Fibroblast of skin of back (primary cell): Measurements from ENCODE around the gene NELL1.

Experiments
- DNase-seq: peaks from one replicate; pipeline ENCODE4 v3.0.0-alpha.2; 2013

The NELL1 gene

DNA sequence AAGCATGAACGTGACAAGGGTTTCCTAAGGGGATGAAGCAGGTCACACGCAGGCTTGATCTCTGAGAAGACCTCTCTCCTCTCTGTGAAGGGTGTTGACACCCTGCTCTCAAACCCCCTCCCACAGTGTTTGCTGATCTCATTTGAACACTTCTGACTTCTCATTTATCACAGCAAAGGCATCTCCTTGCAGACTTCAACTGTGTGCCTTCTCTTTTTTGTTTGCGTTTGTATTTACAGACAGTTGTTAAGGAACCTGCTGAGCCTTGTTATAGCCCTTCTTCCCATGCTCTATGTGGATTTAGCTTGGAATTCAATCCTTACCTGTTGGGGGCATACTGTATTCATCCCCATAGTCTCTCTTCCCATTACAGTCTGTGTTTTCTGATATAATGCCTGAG, 206.5 kb downstream of the NELL1 start:
- no peak for DNase-seq

DNA sequence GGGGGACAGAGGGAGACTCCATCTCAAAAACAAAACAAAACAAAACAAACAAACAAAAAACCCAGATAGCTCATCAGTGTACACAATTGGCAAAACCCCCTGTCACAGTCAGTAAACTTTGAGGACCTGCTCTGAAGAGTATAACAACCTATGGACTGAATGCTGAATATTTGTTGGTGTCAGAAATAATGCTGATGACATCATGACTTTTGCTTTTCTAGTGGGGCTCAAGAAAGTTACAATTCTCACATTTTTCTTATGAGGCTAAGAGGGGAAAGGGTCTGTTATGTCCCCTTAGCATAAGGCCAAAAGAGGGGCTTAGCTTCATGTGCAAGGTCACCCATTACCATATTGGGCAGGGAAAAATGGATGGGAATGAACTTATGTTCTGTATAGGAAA, 207.4 kb downstream of the NELL1 start:
- DNase-seq: no peak

DNA sequence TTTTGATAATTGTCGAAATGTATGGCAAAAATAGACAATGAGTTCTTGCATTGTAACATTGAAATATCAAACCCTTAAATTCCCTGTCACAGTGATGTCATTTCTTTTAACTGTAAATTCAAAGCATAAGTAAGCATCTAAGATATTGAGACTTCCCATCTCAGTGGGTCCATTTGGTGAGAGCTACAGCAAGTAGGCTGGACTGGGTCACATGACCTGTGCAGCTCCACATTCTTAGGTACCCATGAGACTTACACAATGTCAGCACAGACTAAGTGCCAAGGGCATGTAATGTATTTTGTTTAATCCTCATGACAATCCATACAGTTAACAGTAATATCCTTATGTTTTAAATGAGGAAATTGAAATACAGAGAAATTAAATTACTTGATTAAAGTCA, 210.7 kb downstream of the NELL1 start:
- DNase-seq: no peak

DNA sequence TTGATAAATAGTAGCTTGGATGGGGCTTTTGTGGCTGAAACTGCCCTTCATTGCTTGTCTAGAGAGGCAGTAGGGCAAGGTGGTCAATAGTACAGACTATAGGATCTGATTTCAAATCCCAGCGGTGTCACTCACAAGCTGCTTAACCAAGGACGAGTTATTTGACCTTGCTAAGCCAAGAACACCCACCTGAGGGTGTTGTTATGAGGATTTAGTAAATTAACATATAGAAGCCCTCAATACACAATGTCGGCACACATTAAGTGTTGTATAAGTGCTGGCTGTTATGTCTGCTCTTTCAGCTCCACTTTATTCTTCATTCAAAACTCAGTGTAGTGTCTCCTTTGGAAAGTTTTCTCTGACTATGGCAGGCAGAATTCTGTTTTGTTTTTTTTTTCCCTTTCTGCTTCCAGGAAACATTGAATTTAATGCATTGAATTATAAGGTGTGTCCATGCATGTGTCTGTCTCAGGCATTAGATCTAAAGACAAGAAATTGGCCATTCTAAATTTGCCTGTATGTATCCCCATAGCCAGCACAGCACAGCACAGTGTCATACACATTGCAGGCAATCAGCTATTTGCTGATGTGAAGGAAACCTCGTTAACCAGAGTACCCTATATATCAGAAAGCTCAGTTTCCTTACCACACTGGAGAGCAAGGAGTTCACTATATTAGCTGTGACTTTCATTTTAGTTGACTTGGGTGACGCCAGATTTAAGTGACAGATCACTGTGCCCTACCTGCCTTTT, 212.1 kb downstream of the NELL1 start:
- DNase-seq: no peak

DNA sequence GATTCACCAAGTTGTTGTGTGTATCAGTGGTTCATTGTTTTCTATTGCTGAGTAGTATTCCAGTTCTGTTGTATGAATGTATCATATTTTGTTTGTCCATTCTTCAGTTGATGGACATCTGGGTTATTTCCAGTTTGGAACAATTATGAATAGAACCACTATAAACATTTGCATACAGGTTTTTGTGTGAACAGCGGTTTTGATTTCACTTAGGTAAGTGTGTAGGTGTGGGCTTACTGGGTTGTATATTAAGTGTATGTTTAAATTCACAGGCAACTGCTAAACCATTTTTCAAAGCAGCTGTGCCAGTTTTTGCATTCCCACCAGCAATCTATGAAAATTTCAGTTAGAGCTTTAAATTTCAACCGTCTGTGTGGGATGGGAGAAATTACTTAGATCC, 217.8 kb downstream of the NELL1 start:
- no peak for DNase-seq

DNA sequence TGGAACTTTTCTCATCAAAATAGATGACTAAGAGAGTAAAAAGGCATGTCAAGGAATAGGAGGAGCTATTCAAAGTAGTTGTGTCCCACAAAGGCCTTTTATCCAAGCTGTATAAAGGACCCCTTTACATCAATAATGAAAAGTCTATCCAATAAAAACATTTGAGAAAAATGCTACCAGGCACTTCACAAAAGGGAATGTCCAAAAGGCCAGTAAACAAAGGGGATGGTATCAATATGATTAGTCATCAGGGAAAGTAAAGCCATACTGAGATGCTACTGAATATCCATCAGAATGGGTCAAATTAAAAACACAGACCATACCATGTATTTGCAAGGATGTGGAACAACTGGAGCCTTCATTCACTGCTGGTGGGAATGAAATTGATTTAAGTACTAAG, 224.9 kb downstream of the NELL1 start:
- DNase-seq: no peak

DNA sequence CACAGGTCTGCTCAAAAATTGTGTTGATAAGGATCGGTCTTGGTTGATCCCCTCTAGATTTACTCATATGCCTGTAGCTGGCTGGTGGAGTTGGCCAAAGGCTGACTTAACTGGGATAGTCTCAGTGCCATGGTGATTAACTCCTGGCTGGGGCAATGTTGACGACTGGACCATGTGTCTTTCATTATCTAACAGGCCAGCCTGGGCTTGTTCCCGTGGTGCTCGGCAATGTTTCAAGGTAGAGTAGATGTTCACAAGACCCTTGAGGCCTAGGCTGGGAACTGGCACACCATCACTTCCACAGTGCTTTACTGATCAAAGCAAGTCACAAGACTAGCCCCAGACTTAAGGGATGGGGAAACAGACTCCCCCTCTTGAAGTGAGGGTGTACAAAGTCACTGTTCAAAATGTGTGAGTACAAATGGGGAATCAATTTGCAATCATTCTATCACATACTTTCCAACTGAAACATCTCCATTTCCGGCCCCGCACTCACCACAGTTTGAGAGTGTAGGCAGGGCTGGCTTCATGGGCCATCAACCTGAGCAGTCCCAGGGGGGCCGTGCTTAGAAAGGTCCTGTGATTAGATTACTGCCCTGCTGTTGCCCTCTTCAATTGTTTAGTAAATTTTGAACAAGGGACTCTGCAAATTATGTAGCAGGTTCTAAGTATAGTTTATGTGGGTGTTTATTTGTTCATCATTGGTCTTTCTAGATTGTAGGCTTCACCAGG, 240.8 kb downstream of the NELL1 start:
- DNase-seq: no peak

DNA sequence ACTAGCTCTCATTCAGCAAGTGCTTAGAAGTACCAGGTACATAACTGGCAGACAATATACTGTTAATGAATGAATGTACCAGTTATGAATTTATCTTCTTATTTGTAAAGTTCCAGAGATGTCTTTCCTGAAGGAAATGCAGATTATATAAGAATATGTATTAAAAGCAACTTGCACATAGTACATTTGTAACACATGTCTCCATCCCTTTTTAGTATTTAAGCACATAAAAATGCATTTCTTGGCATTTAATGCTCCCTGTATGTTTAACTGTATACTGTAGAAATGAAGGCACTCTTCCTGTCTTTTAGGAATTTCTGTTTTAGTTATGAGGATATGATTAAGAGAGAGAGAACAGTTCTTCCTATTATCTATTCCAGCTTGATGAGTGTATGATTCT, 241.3 kb downstream of the NELL1 start:
- no peak for DNase-seq

DNA sequence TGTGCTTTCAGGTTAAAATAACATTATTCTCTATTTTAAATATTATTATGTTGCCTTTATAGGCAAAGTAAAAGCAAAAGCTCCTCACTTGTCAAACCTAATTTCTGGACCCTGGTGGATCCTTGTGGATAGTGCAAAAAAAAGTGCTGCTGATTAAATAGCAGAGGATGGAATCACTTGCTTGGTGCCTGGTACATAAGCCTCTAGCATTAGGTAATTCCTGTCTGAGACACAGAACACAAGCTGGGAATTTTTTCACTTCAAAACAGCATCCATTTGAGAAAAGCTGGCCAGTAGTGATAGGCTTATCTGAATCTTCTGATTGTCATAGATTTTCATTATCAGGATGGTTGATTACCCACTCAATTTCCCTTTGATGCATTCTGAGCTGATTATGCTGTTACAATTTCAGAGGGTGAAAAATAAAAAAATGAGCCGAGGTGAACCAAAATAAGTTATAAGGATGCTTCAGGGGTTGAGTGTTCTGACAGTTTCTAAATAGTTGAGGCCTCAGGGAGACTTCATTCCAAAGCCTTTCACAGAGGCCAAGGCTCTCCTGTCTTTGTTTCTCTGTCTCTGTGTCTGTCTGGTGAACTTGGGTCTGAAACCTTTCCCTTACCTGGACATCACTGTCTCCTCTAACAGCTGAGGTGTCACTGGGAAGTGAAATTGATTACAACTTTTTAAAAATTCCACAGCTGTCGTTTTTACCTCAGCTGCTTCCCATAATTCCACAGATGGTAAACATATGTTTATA, 242.9 kb downstream of the NELL1 start:
- DNase-seq: no peak

DNA sequence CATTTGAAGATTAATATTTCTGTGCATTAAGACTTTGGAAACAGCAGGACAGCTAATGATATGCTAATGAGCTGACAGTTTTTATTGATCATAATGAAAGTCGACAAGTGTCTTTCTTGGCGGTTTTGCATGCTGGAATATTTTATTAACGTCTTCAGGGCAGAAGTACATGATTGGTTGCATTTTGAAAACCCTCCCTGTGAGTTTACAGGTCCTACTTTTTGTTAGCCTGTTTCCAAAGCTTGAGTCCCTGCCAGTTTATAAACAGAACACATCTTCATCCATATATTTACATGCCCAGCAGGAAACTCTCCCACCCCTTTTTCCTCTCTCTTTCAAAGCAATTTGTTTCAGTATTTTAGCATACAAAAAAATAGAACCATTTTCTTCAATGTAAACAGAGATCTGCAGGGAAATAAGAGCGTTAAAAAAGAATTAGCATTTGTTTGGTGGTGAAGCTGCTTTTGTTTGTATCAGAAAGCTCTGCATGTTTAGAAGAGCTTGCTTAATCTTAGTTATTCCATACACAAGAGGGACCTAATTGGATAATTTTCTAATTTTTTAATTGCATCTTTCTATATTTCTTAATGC, 243.6 kb downstream of the NELL1 start:
- no peak for DNase-seq

DNA sequence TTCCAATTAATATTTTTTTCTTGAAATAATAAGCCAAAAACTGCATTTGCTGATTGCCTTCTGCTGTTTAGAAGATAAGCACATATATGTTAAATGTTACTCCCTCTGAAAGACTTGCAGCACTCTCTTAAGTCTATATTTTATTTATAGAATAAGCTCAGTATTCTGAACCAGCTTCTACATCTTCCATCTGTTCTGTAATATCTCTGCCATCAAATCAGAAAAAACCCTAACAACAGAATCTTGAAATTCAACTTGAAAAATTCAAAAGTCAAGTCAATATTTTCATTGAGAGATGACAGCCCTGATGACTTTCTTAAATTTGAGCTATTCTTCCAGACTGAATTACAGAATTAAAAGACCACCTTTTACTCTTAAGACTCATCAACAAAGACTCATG, 247.9 kb downstream of the NELL1 start:
- no peak for DNase-seq

DNA sequence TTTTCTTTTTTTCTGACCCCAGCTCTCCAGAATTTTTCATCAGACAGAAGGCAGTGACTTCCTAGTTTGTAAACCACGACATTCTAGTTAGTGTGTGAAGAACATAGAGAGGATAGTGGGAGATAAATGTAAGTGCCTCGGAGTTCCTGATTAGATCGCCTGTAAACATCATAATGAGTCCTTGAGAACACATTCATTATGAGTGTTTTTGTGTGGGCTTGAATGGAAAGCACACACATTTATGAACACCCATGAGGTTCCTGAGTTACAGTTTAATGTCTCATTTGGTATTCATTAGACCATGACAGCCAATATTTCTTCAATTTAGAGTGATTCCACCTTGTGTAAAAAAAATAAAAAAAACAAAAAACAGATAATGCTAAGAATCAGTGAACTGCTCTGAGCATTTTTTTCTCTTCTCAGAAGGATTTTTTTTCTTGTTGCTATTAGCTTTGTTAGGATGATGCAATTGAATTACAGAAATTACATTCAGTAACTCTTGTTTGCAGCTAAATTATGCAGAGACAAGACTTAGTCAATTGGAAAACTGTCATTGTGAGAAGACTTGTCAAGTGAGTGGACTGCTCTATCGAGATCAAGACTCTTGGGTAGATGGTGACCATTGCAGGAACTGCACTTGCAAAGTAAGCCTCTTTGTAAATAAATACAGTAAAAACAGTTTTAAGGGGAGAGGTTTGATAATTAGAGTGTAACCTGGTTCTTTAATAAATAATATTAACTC, 257.6 kb downstream of the NELL1 start:
- DNase-seq: no peak

DNA sequence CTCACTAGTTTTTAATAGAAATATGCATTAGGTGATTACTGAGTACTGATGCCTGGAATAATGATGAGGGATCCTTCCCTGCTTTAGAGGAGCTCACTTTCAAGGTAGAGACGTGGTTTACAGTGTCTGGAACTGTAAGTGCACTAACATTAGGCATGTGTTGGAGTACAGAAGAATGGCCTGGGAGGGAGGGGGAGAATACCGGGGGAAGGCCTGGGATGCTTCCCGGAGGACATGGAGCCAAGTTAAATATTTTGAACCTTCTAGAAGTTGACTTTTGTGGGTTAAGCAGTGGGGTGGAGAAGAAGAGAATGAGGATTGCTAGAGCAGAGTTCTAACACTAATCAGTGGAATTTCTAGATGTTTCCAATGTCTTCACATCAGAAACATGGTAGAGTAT, 261.6 kb downstream of the NELL1 start:
- DNase-seq: no peak

DNA sequence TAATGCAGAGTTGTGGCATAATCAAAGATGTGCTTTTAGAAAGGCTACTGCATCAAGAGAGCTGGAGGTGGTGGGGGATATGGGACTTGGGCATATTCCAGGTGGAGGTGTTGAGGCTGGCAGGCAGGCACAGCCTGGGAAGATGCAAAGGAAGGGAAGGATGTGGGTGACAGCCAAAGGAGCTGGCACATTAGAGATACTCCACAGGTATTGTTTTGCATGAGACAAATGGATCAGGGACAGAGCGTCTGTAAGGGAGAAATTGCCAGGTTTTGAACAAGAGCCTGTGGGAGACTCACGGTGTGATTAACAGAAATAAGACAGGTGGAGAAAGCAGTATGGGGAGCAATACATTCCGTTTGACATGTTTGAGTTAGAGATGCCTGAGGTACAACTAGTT, 263.7 kb downstream of the NELL1 start:
- DNase-seq: no peak

DNA sequence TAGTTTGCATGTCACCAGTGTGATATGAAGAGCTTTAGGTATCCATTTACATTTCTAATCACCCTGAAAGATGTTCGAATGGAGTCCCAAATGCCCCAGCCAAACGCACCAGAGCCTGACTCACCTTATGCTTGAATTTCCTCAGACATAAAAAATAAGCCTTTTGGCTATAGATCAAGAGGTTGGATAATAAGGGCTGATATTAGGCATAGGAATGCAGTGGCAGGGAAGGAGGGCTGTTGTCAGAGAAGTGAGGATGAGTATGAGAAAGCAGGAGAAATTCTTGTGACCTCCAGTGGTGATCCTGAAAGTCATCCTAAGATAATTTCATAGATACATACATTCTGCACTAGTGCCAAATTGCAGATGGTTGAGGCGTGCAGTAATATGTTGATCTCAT, 264.6 kb downstream of the NELL1 start:
- DNase-seq: no peak

DNA sequence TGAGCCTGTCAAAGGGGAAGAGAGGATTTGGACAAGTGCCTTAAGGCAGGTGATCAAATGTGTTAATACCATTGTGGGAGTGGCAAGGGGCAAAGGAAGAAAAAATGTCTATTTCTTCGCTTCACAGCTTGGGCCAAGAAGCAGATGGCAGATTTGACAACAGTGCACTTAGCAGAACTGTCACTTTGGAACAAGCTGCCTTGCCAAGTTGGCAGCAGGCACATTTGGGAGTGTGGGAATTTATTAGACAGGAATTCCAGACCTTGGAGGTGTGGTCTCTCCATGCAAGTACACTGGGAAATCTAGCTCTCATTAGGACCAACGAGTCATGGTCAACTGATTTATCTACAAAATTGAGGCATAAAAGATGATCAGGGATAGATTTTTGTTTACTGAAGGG, 265.1 kb downstream of the NELL1 start:
- DNase-seq: no peak

DNA sequence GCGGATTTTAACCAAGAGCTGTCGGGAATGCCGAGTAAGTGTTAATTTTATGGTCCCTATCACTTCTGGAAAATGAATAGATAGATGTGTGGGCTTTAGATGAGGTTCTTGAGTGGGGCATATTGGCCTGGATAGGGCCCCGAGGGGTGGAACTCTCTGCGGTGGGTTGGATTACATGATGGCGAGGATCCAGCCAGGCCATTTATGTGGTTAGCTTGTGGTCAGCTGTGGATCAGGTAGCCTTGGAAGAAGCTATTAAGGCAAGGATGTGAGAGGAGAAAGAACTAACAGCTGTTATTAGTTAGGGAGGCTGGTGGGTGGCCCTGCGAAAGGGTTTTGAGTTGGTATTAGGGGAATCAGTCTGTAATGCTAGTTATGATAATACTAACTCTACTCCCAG, 268.4 kb downstream of the NELL1 start:
- DNase-seq: no peak

DNA sequence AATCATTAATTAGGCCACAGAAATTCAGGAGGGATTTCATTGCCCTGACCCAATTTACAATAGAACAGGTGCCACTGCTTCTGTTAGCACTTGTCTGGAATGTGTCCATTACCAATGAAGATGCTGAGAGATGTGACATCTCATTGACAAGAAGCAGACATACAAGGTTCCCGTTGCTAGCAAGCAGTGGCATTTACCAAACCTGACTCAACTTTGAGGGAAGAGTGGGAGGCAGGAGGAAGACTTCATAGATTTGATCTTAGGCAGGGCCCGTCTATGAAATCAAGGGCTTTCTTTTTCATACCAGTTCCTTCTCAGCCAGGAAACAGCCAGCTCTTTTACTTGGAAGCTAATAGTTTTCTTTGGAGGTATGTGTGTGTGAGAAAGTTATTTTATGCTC, 280.2 kb downstream of the NELL1 start:
- no peak for DNase-seq

DNA sequence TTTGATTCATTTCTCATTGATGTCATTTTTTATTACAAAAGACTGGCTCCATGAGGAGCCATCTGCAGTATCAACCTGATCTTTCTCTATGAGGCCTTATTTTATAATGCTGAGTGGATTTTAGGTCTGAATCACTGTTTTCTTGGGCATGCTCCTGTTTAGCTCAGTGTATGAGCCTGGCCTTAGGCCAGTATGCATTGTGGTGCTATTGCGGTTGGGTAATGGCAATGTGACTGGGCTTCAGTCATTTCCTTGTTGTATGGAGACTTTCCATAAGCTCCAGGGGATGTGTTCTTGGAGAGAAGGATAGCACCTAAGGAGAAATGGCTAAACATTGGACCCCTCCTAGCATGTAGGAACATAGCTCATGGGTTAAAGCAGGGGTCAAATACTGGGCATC, 293.2 kb downstream of the NELL1 start:
- no peak for DNase-seq

DNA sequence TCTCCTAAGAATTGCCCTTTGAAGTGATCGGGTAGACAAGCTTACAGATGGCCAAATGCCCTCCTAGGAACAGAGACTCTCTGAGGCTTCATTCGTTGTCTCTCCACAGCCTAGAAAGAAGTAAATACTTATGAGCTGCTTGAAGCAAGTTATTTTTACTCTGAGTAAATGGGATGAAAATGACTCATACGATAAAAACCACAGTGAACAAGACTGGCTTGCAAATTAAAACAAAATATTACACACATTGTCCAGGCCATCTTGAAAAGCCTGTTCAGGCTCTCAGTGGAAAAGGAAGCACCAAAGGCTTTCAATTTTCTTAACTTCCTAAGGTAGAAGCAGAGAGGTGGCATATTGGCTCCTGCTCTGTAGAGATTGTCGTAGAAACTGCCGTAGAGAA, 294.2 kb downstream of the NELL1 start:
- DNase-seq: no peak

DNA sequence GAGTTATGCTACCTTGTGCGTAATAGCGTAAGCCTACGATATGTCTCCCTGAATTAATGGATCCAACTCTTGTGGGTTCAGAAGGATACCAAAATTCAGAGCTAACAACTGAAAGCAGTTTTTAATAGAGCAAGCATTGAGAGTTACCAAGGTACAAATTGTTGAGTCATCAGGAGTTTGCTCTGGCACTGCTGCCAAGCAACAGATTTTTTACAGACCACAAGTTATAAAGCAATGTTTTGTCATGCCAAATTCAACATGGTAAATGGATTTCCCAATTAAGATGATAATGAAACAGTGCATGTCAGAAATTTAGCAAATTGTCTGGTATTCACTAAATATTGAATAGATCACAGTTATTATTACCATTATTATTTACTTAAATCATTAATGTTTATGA, 295.6 kb downstream of the NELL1 start:
- DNase-seq: no peak

DNA sequence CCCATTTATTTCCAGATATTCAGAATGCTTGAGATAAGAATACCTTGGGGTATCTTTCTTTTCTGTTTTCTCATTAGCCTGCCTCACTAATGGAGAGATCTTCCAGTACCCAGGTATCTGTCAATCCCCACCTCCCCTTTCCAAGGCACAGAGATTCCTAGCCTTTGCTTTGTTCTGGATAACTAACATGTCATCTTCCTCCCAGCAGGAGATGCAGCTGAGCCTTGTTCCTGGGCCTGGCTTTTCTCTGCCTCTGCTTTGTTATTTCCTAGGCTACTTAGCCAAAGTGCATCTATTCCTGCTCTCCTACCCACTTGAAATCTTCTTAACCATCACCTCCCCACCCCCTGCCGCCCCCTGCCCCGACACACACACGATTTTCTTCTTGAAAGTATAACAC, 297.1 kb downstream of the NELL1 start:
- no peak for DNase-seq
